Calu3 (cell line): Measurements from ENCODE around the gene OFD1. TPM values are rescaled to one million over a fixed set of nuclear protein-coding genes. Genes with fewer than 3 reads are reported as not detected.

Source experiments
- BruUV-seq: library from RNA; stranded (reverse); fragments of 400-500 nt; replicated peaks from 2 replicates; lab custom pipeline; 2021; lab: Mats Ljungman, UMichigan
- CTCF ChIA-PET: fragments of 300-600 bp; sonication (Branson Sonifier 250); formaldehyde crosslinking; loops from one replicate; lab custom pipeline; 2022; ENCODE audit warnings: antibody characterized with exemption; lab: Charles Lee
- DNase-seq: peaks from one replicate; pipeline ENCODE4 v3.0.0; 2022
- H3K27ac Mint-ChIP-seq: one replicate; pipeline ENCODE4 v1.8.0; 2022; ENCODE audit warnings: mixed read lengths; ENCODE audit not compliant: unreplicated experiment
- H3K27me3 Mint-ChIP-seq: one replicate; pipeline ENCODE4 v1.8.0; 2022; ENCODE audit warnings: mixed read lengths; ENCODE audit not compliant: unreplicated experiment
- H3K36me3 Mint-ChIP-seq: one replicate; pipeline ENCODE4 v1.8.0; 2022; ENCODE audit warnings: mild to moderate bottlenecking, moderate library complexity, mixed read lengths; ENCODE audit not compliant: insufficient read depth, unreplicated experiment
- H3K4me1 Mint-ChIP-seq: one replicate; pipeline ENCODE4 v1.8.0; 2022; ENCODE audit warnings: mild to moderate bottlenecking, low read depth, mixed read lengths; ENCODE audit not compliant: unreplicated experiment
- H3K4me3 Mint-ChIP-seq: one replicate; pipeline ENCODE4 v1.8.0; 2022; ENCODE audit warnings: mild to moderate bottlenecking, low read depth, moderate library complexity, mixed read lengths; ENCODE audit not compliant: unreplicated experiment
- H3K9me3 Mint-ChIP-seq: one replicate; pipeline ENCODE4 v1.8.0; 2022; ENCODE audit warnings: low read depth, mixed read lengths; ENCODE audit not compliant: unreplicated experiment
- CTCF ChIP-seq: fragments of 200-600 bp; IDR thresholded peaks from one replicate; pipeline ENCODE4 v1.8.0; 2022; ENCODE audit warnings: antibody characterized with exemption; ENCODE audit not compliant: unreplicated experiment
- intact Hi-C: fragments of 100-400 bp; cut with micrococcal nuclease; formaldehyde crosslinking; loops from one replicate; pipeline ENCODE4 v1.10.0; 2022; ENCODE audit not compliant: unreplicated experiment
- total RNA-seq: library from RNA; stranded (reverse); gene quantifications from 2 replicates; pipeline ENCODE4 v1.2.3, GENCODE V29; 2022

The OFD1 gene
- total RNA-seq, 1 experiment from 2014 or later: 46.4 TPM

GRCh38 chrX:13688384-13688957 lies 46.1 kb upstream of the OFD1 start:
- CTCF ChIA-PET: interaction anchor here (1.2 kb wide), 1 partner anchor 19 kb away, joined by 5 read pairs; no protein-coding TSS in a partner anchor
- no TSS peak for BruUV-seq
- intact Hi-C loops: no loop called here
- H3K27me3 Mint-ChIP-seq: no peaks in the 10 kb centered on the region
- H3K27ac Mint-ChIP-seq: peak overlapping the region; percentile 95
- H3K9me3 Mint-ChIP-seq: no peaks in the 10 kb centered on the region
- no peak for TF ChIP-seq CTCF
- DNase-seq: no peak
- H3K4me3 Mint-ChIP-seq: peak overlapping the region; percentile 86
- peaks cover 44% of the 10 kb centered on the region for H3K4me1 Mint-ChIP-seq
- H3K36me3 Mint-ChIP-seq: peaks cover 53% of the 10 kb centered on the region

- BruUV-seq: no TSS peak
- peak; percentile 93 for DNase-seq
- no peaks in the 10 kb centered on the region for H3K9me3 Mint-ChIP-seq
- H3K4me3 Mint-ChIP-seq: peak within 1 kb of the TSS; percentile 86
- H3K27ac Mint-ChIP-seq: peak within 1 kb of the TSS; percentile 95
- no peaks in the 10 kb centered on the region for H3K27me3 Mint-ChIP-seq
- H3K36me3 Mint-ChIP-seq: peaks cover 56% of the 10 kb centered on the region
- peaks cover 46% of the 10 kb centered on the region for H3K4me1 Mint-ChIP-seq
- no peak for TF ChIP-seq CTCF
- CTCF ChIA-PET: interaction anchor here (0.6 to 1.2 kb wide), 2 partner anchors 20 to 34 kb away, joined by 3 to 5 read pairs; no protein-coding TSS in a partner anchor
- intact Hi-C loops: no loop called here
Measured at GRCh38 chrX:13688958-13689740, 45.4 kb upstream of the OFD1 start, which contains the start of gene RAB9A. TSS of gene RAB9A (plus strand) at chrX:13689128. CDS start at chrX:13708747, 19,619 bp downstream.

- intact Hi-C loops: loop anchor here (1.0 to 5.0 kb wide), 2 partner anchors 31 to 43 kb away; partner anchors contain the start of genes OFD1 and TRAPPC2
- no peak for DNase-seq
- Mint-ChIP-seq H3K27me3 (no peaks in the 10 kb centered on the region), H3K9me3 (no peaks in the 10 kb centered on the region), H3K27ac (peak overlapping the region; percentile 95), H3K4me1 (peaks cover 44% of the 10 kb centered on the region), H3K4me3 (peak overlapping the region; percentile 86), H3K36me3 (peaks cover 56% of the 10 kb centered on the region)
- no peak for TF ChIP-seq CTCF
- BruUV-seq: TSS peak; percentile 67
- CTCF ChIA-PET: interaction anchor here (0.6 to 1.2 kb wide), 2 partner anchors 21 to 33 kb away, joined by 3 to 5 read pairs; no protein-coding TSS in a partner anchor
Measured at GRCh38 chrX:13689741-13690211, 44.8 kb upstream of the OFD1 start.

GRCh38 chrX:13690836-13691235 lies 43.7 kb upstream of the OFD1 start:
- CTCF ChIA-PET: interaction anchor here (0.7 kb wide), 1 partner anchor 1654 kb away, joined by 3 read pairs; no protein-coding TSS in a partner anchor
- intact Hi-C loops: loop anchor here (1.0 to 5.0 kb wide), 2 partner anchors 33 to 41 kb away; partner anchors contain the start of genes OFD1 and TRAPPC2
- Mint-ChIP-seq H3K4me1 (peaks cover 44% of the 10 kb centered on the region), H3K36me3 (peaks cover 65% of the 10 kb centered on the region), H3K9me3 (no peaks in the 10 kb centered on the region), H3K27me3 (no peaks in the 10 kb centered on the region), H3K4me3 (peak overlapping the region; percentile 86), H3K27ac (peak overlapping the region; percentile 95)
- peak; percentile 22 for TF ChIP-seq CTCF
- peak; percentile 39 for DNase-seq
- BruUV-seq: no TSS peak
